Upper lobe of right lung (tissue), 1 donor: ENCODE measurements around the gene CFAP299. TPM values are rescaled to one million over a fixed set of nuclear protein-coding genes. Genes with fewer than 3 reads are reported as not detected.

Source experiments
- ATAC-seq: fragments of 200-7000 bp; cut with Tn5 transposase; one replicate; pipeline ENCODE4 v1.9.1; 2020; ENCODE audit warnings: mild to moderate bottlenecking, moderate library complexity
- DNase-seq: peaks from one replicate; pipeline ENCODE4 v3.0.0-alpha.2; 2020
- H3K27ac ChIP-seq: fragments of 200-600 bp; one replicate; pipeline ENCODE4 v1.8.0; 2022
- H3K27me3 ChIP-seq: fragments of 200-600 bp; one replicate; pipeline ENCODE4 v1.8.0; 2022; ENCODE audit warnings: mild to moderate bottlenecking
- H3K36me3 ChIP-seq: fragments of 200-600 bp; one replicate; pipeline ENCODE4 v1.8.0; 2022
- H3K4me1 ChIP-seq: fragments of 200-600 bp; one replicate; pipeline ENCODE4 v1.8.0; 2022
- H3K4me3 ChIP-seq: fragments of 200-600 bp; one replicate; pipeline ENCODE4 v1.8.0; 2022; ENCODE audit warnings: mild to moderate bottlenecking
- H3K9me3 ChIP-seq: fragments of 200-600 bp; one replicate; pipeline ENCODE4 v1.8.0; 2022
- intact Hi-C: fragments of 100-400 bp; cut with DNase I; formaldehyde crosslinking; loops from one replicate; pipeline ENCODE4 v1.11.0; 2022
- total RNA-seq: library from RNA; stranded (reverse); fragmentation: NEBNext Ultra II Directional; extraction: Animal tissue kit (Norgen Biotek cat#: 25700); gene quantifications from one replicate; pipeline ENCODE4 v1.2.1, GENCODE V29; 2021
- TF ChIP-seq, protein P1 (sequence below): fragments of 200-600 bp; IDR thresholded peaks from one replicate; pipeline ENCODE4 v1.8.0; 2022; ENCODE audit warnings: antibody characterized with exemption
- donor health status: DM: no; HTN: yes; CAD: no; lungs with severe emphysema.

CFAP299 gene
- total RNA-seq, 1 donor from 2014 or later: not detected

DNA sequence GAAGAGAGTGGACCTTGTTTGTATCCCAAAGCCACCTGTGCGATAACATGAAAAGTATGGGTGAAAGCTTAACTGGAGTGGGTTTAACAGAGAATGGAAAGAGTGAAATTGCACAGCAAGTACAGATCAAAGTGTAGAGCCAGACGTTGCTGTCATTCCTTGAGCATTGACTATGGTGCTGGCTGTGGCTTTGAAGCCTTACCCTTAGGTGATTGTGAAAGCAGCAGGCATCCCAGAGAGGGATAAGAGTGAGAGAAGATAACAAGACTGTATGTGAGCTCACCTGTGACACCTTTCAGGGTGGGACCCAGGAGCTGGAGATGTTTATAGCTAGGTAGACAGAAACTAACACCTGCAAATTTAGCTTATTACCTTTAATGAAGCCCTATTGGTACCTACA is 77.6 kb downstream of the CFAP299 start:
- DNase-seq: no peak
- Histone ChIP-seq H3K36me3 (no peaks in the 10 kb centered on the region), H3K9me3 (no peaks in the 10 kb centered on the region), H3K4me1 (no peaks in the 10 kb centered on the region), H3K27me3 (no peaks in the 10 kb centered on the region), H3K4me3 (no peak overlapping the region), H3K27ac (no peak overlapping the region)
- TF ChIP-seq, protein P1, sequence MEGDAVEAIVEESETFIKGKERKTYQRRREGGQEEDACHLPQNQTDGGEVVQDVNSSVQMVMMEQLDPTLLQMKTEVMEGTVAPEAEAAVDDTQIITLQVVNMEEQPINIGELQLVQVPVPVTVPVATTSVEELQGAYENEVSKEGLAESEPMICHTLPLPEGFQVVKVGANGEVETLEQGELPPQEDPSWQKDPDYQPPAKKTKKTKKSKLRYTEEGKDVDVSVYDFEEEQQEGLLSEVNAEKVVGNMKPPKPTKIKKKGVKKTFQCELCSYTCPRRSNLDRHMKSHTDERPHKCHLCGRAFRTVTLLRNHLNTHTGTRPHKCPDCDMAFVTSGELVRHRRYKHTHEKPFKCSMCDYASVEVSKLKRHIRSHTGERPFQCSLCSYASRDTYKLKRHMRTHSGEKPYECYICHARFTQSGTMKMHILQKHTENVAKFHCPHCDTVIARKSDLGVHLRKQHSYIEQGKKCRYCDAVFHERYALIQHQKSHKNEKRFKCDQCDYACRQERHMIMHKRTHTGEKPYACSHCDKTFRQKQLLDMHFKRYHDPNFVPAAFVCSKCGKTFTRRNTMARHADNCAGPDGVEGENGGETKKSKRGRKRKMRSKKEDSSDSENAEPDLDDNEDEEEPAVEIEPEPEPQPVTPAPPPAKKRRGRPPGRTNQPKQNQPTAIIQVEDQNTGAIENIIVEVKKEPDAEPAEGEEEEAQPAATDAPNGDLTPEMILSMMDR: no peak
- intact Hi-C loops: no loop called here
- no peak for ATAC-seq

DNA sequence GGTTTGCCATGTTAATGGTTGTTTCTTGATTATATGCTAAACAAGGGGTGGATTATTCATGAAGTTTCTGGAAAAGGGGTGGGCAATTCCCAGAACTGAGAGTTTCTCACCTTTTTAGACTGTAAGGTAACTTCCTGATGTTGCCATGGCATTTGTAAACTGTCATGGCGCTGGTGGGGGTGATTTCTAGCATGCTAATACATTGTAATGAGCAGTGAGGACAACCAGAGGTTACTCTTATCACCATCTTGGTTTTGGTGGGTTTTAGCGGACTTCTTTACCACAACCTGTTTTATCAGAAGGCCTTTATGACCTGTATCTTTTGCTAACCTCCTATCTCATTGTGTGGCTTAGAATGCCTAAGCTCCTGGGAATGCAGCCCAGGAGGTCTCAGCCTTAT is 81.5 kb downstream of the CFAP299 start:
- H3K4me1 ChIP-seq: no peaks in the 10 kb centered on the region
- intact Hi-C loops: no loop called here
- no peaks in the 10 kb centered on the region for H3K27me3 ChIP-seq
- TF ChIP-seq, protein P1: no peak
- no peak for ATAC-seq
- H3K36me3 ChIP-seq: no peaks in the 10 kb centered on the region
- no peak overlapping the region for H3K27ac ChIP-seq
- H3K9me3 ChIP-seq: no peaks in the 10 kb centered on the region
- no peak overlapping the region for H3K4me3 ChIP-seq
- no peak for DNase-seq

DNA sequence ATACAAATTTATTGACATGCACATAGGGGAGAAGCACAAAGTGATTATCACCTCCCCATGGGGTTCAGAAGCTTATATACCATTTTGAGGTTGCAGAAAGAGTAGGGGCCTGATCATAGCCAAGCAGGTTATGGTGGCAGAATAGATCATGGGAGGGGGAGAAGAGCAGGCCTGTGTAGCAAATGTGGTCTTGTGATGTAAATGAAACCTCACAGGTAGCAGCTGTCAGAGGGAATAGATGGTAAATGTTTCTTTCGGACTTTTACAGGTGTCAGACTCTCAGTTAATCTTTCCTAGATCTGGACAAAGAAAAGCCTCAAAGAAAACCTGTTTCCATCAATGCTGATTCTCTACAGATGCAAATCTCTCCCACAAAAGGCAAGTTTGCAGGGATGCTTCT is 84.4 kb downstream of the CFAP299 start:
- Histone ChIP-seq H3K4me3 (no peak overlapping the region), H3K27me3 (no peaks in the 10 kb centered on the region), H3K27ac (no peak overlapping the region), H3K36me3 (no peaks in the 10 kb centered on the region), H3K9me3 (no peaks in the 10 kb centered on the region), H3K4me1 (no peaks in the 10 kb centered on the region)
- intact Hi-C loops: no loop called here
- ATAC-seq: no peak
- no peak for DNase-seq
- TF ChIP-seq, protein P1: no peak

DNA sequence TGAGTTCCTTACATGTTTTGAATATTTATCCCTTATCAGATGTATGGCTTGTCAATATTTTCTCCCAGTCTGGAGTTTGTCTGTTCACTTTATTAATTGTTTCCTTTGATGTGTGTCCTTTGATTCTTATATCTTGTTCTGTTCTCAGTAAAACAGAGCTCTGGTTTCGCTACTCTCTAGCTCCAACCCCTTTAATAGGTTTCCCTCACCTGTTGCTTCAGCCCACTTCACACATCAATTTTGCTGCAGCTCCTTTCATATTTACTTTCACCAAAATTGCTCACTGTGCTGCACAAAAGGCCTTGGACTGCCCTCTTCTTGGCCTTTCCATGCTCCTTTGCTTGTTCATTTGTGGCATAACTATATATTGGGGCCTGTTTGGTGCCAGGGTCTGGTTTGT is 85.1 kb downstream of the CFAP299 start:
- ATAC-seq: no peak
- DNase-seq: no peak
- Histone ChIP-seq H3K4me1 (no peaks in the 10 kb centered on the region), H3K27ac (no peak overlapping the region), H3K27me3 (no peaks in the 10 kb centered on the region), H3K36me3 (no peaks in the 10 kb centered on the region), H3K4me3 (no peak overlapping the region), H3K9me3 (no peaks in the 10 kb centered on the region)
- intact Hi-C loops: no loop called here
- TF ChIP-seq, protein P1: no peak

DNA sequence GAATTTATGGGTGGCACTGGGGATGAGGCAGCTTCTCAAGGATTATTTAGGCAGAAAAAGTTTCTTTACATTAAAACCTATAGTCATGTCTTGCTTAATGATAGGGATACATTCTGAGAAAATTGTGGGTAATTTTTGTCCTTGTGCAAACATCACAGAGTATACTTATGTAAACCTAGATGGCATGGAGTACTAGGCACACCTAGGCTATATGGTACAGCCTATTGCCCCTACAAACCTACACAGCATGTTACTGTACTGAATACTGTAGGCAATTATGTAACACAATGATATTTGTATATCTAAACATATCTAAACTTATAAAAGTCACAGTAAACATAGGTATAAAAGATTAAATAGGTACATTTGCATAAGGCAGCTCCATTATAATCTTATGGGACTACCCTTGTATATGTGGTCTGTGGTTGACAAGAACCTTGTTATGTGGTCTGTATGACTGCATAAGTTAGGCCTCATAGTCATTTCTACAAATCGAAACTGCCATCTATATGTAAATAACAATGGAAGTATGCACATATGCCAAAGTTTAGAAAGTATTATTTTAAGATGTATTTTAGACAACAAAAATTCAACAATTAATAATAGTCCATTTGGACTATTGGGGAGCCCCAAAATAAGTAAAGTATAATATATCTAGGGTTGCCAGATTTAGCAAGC is 87.3 kb downstream of the CFAP299 start:
- no peak for DNase-seq
- Histone ChIP-seq H3K4me1 (no peaks in the 10 kb centered on the region), H3K9me3 (no peaks in the 10 kb centered on the region), H3K27me3 (no peaks in the 10 kb centered on the region), H3K27ac (no peak overlapping the region), H3K36me3 (no peaks in the 10 kb centered on the region), H3K4me3 (no peak overlapping the region)
- no peak for ATAC-seq
- intact Hi-C loops: no loop called here
- TF ChIP-seq, protein P1: no peak
